C4-2B (cell line): Measurements from ENCODE around the gene SLC40A1.

ENCODE experiments used
- CTCF ChIP-seq: fragments of 450-650 bp; conservative IDR thresholded peaks from 2 replicates; pipeline ENCODE4 v1.5.1; 2017; ENCODE audit warnings: mild to moderate bottlenecking
- ZFX ChIP-seq: fragments of 450-650 bp; IDR thresholded peaks from 2 replicates; pipeline ENCODE4 v1.6.1; 2017

- TF ChIP-seq CTCF (no peak), ZFX (no peak)
These were observed 30.1 kb upstream of the SLC40A1 start for GRCh38 chr2:189610700-189611099.
